Erythroblast (primary cell): ENCODE results near the gene TBC1D1.

Experiments
- GATA1 ChIP-seq: IDR thresholded peaks from 2 replicates; pipeline ENCODE4 v1.6.1; 2011; ENCODE audit warnings: low read depth, mild to moderate bottlenecking, control low read depth, low read length, moderate library complexity
- POLR2A ChIP-seq: IDR thresholded peaks from 2 replicates; pipeline ENCODE4 v1.6.1; 2011; ENCODE audit warnings: mild to moderate bottlenecking, low read length

GRCh38 chr4:37858112-37858511 is 32.8 kb upstream of the TBC1D1 start:
- TF ChIP-seq POLR2A, result no peak
- no peak for TF ChIP-seq GATA1
